Thyroid gland (tissue), 4 donors: Measurements from ENCODE around the gene KRT1.

ENCODE experiments used
- POLR2A ChIP-seq, 2 donors: fragments of 450-650 bp; IDR thresholded peaks; one replicate each; pipeline ENCODE4 v1.6.1; 2017; ENCODE audit warnings: antibody characterized with exemption in 2 of 2, mild to moderate bottlenecking in 2 of 2, moderate library complexity in 1 of 2
- TF ChIP-seq, protein P1 (sequence below), 6 experiments: fragments of 200-600 bp in 3 of 6; fragments of 450-650 bp in 3 of 6; sonication (generic) in 3 of 6; IDR thresholded peaks; one replicate each; pipeline ENCODE4 v1.5.1; 2016 to 2019; ENCODE audit warnings: antibody characterized with exemption in 6 of 6, mild to moderate bottlenecking in 2 of 6, inconsistent platforms in 1 of 6, moderate library complexity in 1 of 6

DNA sequence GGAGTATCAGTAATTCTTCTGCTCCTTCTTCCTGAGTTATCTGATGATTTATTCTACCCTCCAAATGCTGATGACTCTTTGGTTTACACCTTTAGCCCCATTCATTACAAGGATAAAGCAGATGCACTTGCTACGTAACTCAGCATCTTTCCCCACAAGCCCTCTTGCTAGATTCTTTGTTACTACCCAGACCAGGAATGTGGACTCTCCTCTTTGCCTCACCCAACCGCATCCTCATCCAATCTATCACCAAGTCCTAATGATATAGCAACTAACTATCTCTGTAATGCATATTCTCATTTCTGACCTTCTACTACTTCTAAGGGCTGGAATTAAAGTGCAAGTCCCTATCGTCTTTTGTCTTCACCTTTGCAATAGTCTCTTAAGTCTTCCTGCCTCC, 9.2 kb downstream of the KRT1 start:
- TF ChIP-seq, protein P1, sequence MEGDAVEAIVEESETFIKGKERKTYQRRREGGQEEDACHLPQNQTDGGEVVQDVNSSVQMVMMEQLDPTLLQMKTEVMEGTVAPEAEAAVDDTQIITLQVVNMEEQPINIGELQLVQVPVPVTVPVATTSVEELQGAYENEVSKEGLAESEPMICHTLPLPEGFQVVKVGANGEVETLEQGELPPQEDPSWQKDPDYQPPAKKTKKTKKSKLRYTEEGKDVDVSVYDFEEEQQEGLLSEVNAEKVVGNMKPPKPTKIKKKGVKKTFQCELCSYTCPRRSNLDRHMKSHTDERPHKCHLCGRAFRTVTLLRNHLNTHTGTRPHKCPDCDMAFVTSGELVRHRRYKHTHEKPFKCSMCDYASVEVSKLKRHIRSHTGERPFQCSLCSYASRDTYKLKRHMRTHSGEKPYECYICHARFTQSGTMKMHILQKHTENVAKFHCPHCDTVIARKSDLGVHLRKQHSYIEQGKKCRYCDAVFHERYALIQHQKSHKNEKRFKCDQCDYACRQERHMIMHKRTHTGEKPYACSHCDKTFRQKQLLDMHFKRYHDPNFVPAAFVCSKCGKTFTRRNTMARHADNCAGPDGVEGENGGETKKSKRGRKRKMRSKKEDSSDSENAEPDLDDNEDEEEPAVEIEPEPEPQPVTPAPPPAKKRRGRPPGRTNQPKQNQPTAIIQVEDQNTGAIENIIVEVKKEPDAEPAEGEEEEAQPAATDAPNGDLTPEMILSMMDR (IDR thresholded peaks at IDR 0.05) = no peak
- no peak for TF ChIP-seq POLR2A (IDR thresholded peaks at IDR 0.05)
